H9 (cell line): Measurements from ENCODE around the gene TRAPPC4. TPM values are rescaled to one million over a fixed set of nuclear protein-coding genes. Genes with fewer than 3 reads are reported as not detected.

ENCODE experiments used
- DNase-seq: peaks from one replicate; pipeline ENCODE4 v3.0.0-alpha.2; 2017
- H2AFZ ChIP-seq: one replicate; pipeline ENCODE4 v1.6.1; 2013; ENCODE audit warnings: mild to moderate bottlenecking, low read length, control low read depth, moderate library complexity
- H2AK5ac ChIP-seq: 2 replicates; pipeline ENCODE4 v1.6.1; 2013; ENCODE audit warnings: low read length, control low read depth, mixed read lengths; ENCODE audit not compliant: insufficient read length
- H2BK120ac ChIP-seq: one replicate; pipeline ENCODE4 v1.6.1; 2013; ENCODE audit warnings: low read depth, mild to moderate bottlenecking, low read length, control low read depth, inconsistent platforms; ENCODE audit not compliant: poor library complexity, severe bottlenecking
- H2BK12ac ChIP-seq: 2 replicates; pipeline ENCODE4 v1.6.1; 2013; ENCODE audit warnings: low read length, control low read depth, mixed read lengths, low read depth; ENCODE audit not compliant: insufficient read length
- H2BK15ac ChIP-seq: 2 replicates; pipeline ENCODE4 v1.6.1; 2013; ENCODE audit warnings: low read depth, low read length, control low read depth
- H2BK20ac ChIP-seq: one replicate; pipeline ENCODE4 v1.6.1; 2013; ENCODE audit warnings: low read depth, mild to moderate bottlenecking, low read length, control low read depth, inconsistent platforms; ENCODE audit not compliant: poor library complexity, severe bottlenecking
- H2BK5ac ChIP-seq: 2 replicates; pipeline ENCODE4 v1.6.1; 2013; ENCODE audit warnings: low read length, control low read depth, mixed read lengths; ENCODE audit not compliant: insufficient read length
- H3K14ac ChIP-seq: 2 replicates; pipeline ENCODE4 v1.6.1; 2013; ENCODE audit warnings: low read length, control low read depth; ENCODE audit not compliant: insufficient read depth
- H3K18ac ChIP-seq: 2 replicates; pipeline ENCODE4 v1.6.1; 2013; ENCODE audit warnings: low read depth, mild to moderate bottlenecking, mixed read lengths, low read length, control low read depth; ENCODE audit not compliant: insufficient read length
- H3K23ac ChIP-seq: 2 replicates; pipeline ENCODE4 v1.6.1; 2013; ENCODE audit warnings: low read length, control low read depth, mixed read lengths, low read depth; ENCODE audit not compliant: insufficient read length
- H3K23me2 ChIP-seq: 2 replicates; pipeline ENCODE4 v1.6.1; 2013; ENCODE audit warnings: low read depth, mild to moderate bottlenecking, mixed read lengths, low read length, control low read depth; ENCODE audit not compliant: insufficient read length, poor library complexity, severe bottlenecking
- H3K27ac ChIP-seq: 2 replicates; pipeline ENCODE4 v1.5.1; 2013; ENCODE audit warnings: low read length, control low read depth, mixed read lengths, low read depth; ENCODE audit not compliant: insufficient read length
- H3K27me3 ChIP-seq: 2 replicates; pipeline ENCODE4 v1.6.1; 2013; ENCODE audit warnings: low read length, control low read depth, inconsistent platforms; ENCODE audit not compliant: insufficient read depth
- H3K4ac ChIP-seq: 2 replicates; pipeline ENCODE4 v1.6.1; 2013; ENCODE audit warnings: low read depth, mild to moderate bottlenecking, control low read depth, inconsistent platforms, low read length, moderate library complexity
- H3K4me1 ChIP-seq: 2 replicates; pipeline ENCODE4 v1.6.1; 2013; ENCODE audit warnings: low read length, control low read depth, inconsistent platforms; ENCODE audit not compliant: insufficient read depth
- H3K4me2 ChIP-seq: 2 replicates; pipeline ENCODE4 v1.6.1; 2013; ENCODE audit warnings: low read length, control low read depth, mixed read lengths; ENCODE audit not compliant: insufficient read length, insufficient read depth
- H3K56ac ChIP-seq: 2 replicates; pipeline ENCODE4 v1.6.1; 2013; ENCODE audit warnings: low read depth, mild to moderate bottlenecking, mixed read lengths, low read length, control low read depth; ENCODE audit not compliant: insufficient read length
- H3K79me1 ChIP-seq: 2 replicates; pipeline ENCODE4 v1.6.1; 2013; ENCODE audit warnings: low read depth, mild to moderate bottlenecking, moderate library complexity, low read length, control low read depth, inconsistent platforms; ENCODE audit not compliant: insufficient read depth, poor library complexity, severe bottlenecking
- H3K79me2 ChIP-seq: 2 replicates; pipeline ENCODE4 v1.6.1; 2013; ENCODE audit warnings: low read length, control low read depth, inconsistent platforms; ENCODE audit not compliant: insufficient read depth
- H3K9ac ChIP-seq: 2 replicates; pipeline ENCODE4 v1.6.1; 2013; ENCODE audit warnings: low read length, control low read depth, mixed read lengths; ENCODE audit not compliant: insufficient read length; ENCODE audit errors: extremely low read depth
- H3K9me3 ChIP-seq: one replicate; pipeline ENCODE4 v1.6.1; 2013; ENCODE audit warnings: low read depth, low read length, inconsistent platforms; ENCODE audit not compliant: control insufficient read depth
- H3T11ph ChIP-seq: one replicate; pipeline ENCODE4 v1.6.1; 2013; ENCODE audit warnings: mild to moderate bottlenecking, low read length, control low read depth, inconsistent platforms
- H4K20me1 ChIP-seq: one replicate; pipeline ENCODE4 v1.6.1; 2013; ENCODE audit not compliant: control insufficient read depth, insufficient read length, insufficient read depth
- H4K5ac ChIP-seq: 2 replicates; pipeline ENCODE4 v1.6.1; 2013; ENCODE audit warnings: low read depth, mild to moderate bottlenecking, mixed read lengths, low read length, control low read depth; ENCODE audit not compliant: insufficient read length
- H4K8ac ChIP-seq: replicated peaks from 2 replicates; pipeline ENCODE4 v1.6.1; 2013; ENCODE audit warnings: low read length, control low read depth, mixed read lengths, low read depth; ENCODE audit not compliant: insufficient read length
- H4K91ac ChIP-seq: 2 replicates; pipeline ENCODE4 v1.6.1; 2013; ENCODE audit warnings: low read depth, mild to moderate bottlenecking, moderate library complexity, mixed read lengths, low read length, control low read depth; ENCODE audit not compliant: insufficient read length
- H3K27ac Mint-ChIP-seq, 3 experiments: 2 replicates in 2 of 3; 3 replicates in 1 of 3; pipeline ENCODE4 v1.8.0; 2020 to 2021; ENCODE audit warnings: mixed read lengths in 3 of 3, mild to moderate bottlenecking in 1 of 3, moderate library complexity in 1 of 3
- H3K27me3 Mint-ChIP-seq: 2 replicates; pipeline ENCODE4 v1.8.0; 2021; ENCODE audit warnings: low read depth, mild to moderate bottlenecking, moderate library complexity, mixed read lengths
- H3K36me3 Mint-ChIP-seq, 3 experiments: 2 replicates in 2 of 3; 3 replicates in 1 of 3; pipeline ENCODE4 v1.8.0; 2020 to 2021; ENCODE audit warnings: low read depth in 3 of 3, mixed read lengths in 3 of 3; ENCODE audit not compliant: insufficient read depth in 1 of 3
- H3K4me1 Mint-ChIP-seq, 2 experiments: 2 replicates each; pipeline ENCODE4 v1.8.0; 2020; ENCODE audit warnings: mixed read lengths in 2 of 2
- H3K4me3 Mint-ChIP-seq, 2 experiments: 2 replicates in 1 of 2; 3 replicates in 1 of 2; pipeline ENCODE4 v1.8.0; 2020 to 2021; ENCODE audit warnings: mild to moderate bottlenecking in 2 of 2, mixed read lengths in 2 of 2, moderate library complexity in 1 of 2
- H3K9me3 Mint-ChIP-seq, 2 experiments: 2 replicates in 1 of 2; 3 replicates in 1 of 2; pipeline ENCODE4 v1.8.0; 2020; ENCODE audit warnings: mild to moderate bottlenecking in 2 of 2, mixed read lengths in 2 of 2, moderate library complexity in 1 of 2
- WGBS: extraction: QIAGEN DNeasy Blood & Tissue Kit; methylation state at CpG from one replicate; pipeline ENCODE4 v1.1.7; 2013; ENCODE audit warnings: missing lambda C conversion rate, low lambda C conversion rate, mixed read lengths; ENCODE audit not compliant: insufficient read length; ENCODE audit errors: extremely low coverage; 5-methylcytosine and 5-hydroxymethylcytosine counted together
- total RNA-seq: library from RNA; stranded (reverse); gene quantifications from 2 replicates; pipeline ENCODE4 v1.2.1, GENCODE V29; 2021
- TF ChIP-seq, protein P1 (sequence below): fragments of 200-600 bp; sonication (generic); conservative IDR thresholded peaks from 3 replicates; pipeline ENCODE4 v1.8.0; 2021; ENCODE audit warnings: antibody characterized with exemption, mild to moderate bottlenecking

Gene TRAPPC4
- total RNA-seq, 1 experiment from 2014 or later, result 82.8 TPM

DNA sequence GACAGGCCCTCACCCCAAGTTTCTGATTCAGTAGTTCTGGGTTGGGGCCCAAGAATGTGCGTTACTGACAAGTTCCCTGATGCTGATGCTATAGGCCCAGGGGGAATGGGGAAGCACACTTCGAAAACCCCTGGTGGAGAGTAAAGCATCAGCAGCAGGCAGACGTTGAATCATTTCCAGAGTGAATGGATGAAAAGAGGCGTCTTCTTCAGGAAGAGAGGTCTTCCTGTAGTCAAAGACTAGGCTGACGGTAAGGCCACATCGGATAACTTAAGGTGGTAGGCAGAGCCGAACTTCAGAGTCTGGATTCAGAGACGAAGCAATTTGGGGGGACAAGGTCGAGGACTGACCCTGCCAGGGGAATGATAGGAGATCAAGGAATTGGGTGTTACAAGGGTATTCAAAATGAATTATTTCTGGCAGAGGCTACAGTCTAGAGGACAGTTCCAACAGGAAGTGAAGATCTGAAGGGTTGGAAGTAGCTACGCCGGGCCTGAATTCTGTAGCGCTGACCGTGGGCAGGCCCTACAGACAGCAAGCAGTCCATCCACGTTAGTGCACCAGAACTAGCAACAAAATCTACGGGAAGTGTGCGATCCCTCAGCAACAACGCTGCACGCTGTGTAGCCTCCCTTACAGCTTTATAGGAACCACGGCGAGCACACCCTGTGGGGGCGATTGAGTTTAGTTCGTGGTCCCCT lies 21.5 kb upstream of the TRAPPC4 start:
- peak overlapping the region; percentile 74 to 97 (median 83); a peak in 6 of 7 replicates for H3K27ac Mint-ChIP-seq
- H2BK120ac ChIP-seq, result no peak overlapping the region
- H3K79me1 ChIP-seq, result no peaks in the 10 kb centered on the region
- peaks cover 17 to 18% of the 10 kb centered on the region in 2 experiments for H3K4me1 Mint-ChIP-seq
- WGBS, result no CpG with 5 or more reads among the region's 22 CpGs
- no peak overlapping the region for H4K8ac ChIP-seq
- H3K18ac ChIP-seq, result no peak overlapping the region
- no peak overlapping the region for H2AFZ ChIP-seq
- H3K4me2 ChIP-seq, result peak overlapping the region; percentile 68
- no peaks in the 10 kb centered on the region for H3K27me3 ChIP-seq
- no peak overlapping the region for H3T11ph ChIP-seq
- H3K9me3 ChIP-seq, result no peaks in the 10 kb centered on the region
- H3K27ac ChIP-seq, result no peak overlapping the region
- no peaks in the 10 kb centered on the region; the same call in 1 of the 2 replicates for H3K79me2 ChIP-seq
- no peaks in the 10 kb centered on the region for H4K20me1 ChIP-seq
- H3K4me3 Mint-ChIP-seq, result peak overlapping the region; percentile 95 to 99
- H3K9me3 Mint-ChIP-seq, result peaks cover 9 to 11% of the 10 kb centered on the region in 2 experiments
- no peak overlapping the region for H3K56ac ChIP-seq
- no peaks in the 10 kb centered on the region for H3K4me1 ChIP-seq
- H3K27me3 Mint-ChIP-seq, result no peaks in the 10 kb centered on the region
- H2AK5ac ChIP-seq, result no peak overlapping the region
- H2BK20ac ChIP-seq, result no peak overlapping the region
- H4K91ac ChIP-seq, result no peak overlapping the region
- peaks cover 11% of the 10 kb centered on the region for H3K23me2 ChIP-seq
- no peak overlapping the region for H4K5ac ChIP-seq
- TF ChIP-seq, protein P1, sequence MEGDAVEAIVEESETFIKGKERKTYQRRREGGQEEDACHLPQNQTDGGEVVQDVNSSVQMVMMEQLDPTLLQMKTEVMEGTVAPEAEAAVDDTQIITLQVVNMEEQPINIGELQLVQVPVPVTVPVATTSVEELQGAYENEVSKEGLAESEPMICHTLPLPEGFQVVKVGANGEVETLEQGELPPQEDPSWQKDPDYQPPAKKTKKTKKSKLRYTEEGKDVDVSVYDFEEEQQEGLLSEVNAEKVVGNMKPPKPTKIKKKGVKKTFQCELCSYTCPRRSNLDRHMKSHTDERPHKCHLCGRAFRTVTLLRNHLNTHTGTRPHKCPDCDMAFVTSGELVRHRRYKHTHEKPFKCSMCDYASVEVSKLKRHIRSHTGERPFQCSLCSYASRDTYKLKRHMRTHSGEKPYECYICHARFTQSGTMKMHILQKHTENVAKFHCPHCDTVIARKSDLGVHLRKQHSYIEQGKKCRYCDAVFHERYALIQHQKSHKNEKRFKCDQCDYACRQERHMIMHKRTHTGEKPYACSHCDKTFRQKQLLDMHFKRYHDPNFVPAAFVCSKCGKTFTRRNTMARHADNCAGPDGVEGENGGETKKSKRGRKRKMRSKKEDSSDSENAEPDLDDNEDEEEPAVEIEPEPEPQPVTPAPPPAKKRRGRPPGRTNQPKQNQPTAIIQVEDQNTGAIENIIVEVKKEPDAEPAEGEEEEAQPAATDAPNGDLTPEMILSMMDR, result peak; percentile 51; the same call in 2 of the 3 replicates
- no peak overlapping the region for H3K14ac ChIP-seq
- peak overlapping the region; percentile 41 for H3K9ac ChIP-seq
- no peak overlapping the region for H2BK5ac ChIP-seq
- peaks cover 34 to 70% (median 53%) of the 10 kb centered on the region in 3 experiments for H3K36me3 Mint-ChIP-seq
- no peak overlapping the region for H2BK12ac ChIP-seq
- DNase-seq, result peak; percentile 40
- H3K4ac ChIP-seq, result no peak overlapping the region
- H2BK15ac ChIP-seq, result no peak overlapping the region
- H3K23ac ChIP-seq, result no peak overlapping the region
